K562 (cell line): ENCODE data around the gene DNER. TPM values are rescaled to one million over a fixed set of nuclear protein-coding genes. Genes with fewer than 3 reads are reported as not detected.
"Not testable (repeated sequence)": the region's sequence is repeated elsewhere in the genome, so short reads cannot be mapped to it uniquely, and the experiment has no call there.

ENCODE experiments used
- ATAC-seq: fragments of 200-7000 bp; cut with Tn5 transposase; 3 replicates; pipeline ENCODE4 v1.9.1; 2020; ENCODE audit warnings: moderate library complexity
- BruUV-seq: library from RNA; stranded (reverse); fragments of 400-500 nt; replicated peaks from 2 replicates; lab custom pipeline; 2021; lab: Mats Ljungman, UMichigan
- CTCF ChIA-PET: fragments of 300-600 bp; formaldehyde crosslinking; extraction: SDS; loops from one replicate; lab custom pipeline; 2021; ENCODE audit warnings: low intra/inter-chr PET ratio; lab: Yijun Ruan, JAX
- POLR2A ChIA-PET: fragments of 300-600, 350-650 bp; sonication (Branson Sonifier 250); formaldehyde crosslinking; extraction: SDS; loops from one replicate; lab custom pipeline; 2021; ENCODE audit warnings: antibody characterized with exemption, inconsistent platforms; lab: Yijun Ruan, JAX
- DNase-seq, 4 experiments: peaks; one replicate each; pipeline versions ENCODE4 v3.0.0 to v3.0.0-alpha.2; 2011 to 2018; ENCODE audit warnings: low spot score in 3 of 4, mixed read lengths in 3 of 4; ENCODE audit errors: extremely low read depth in 1 of 4
- FAIRE-seq: peaks from 2 replicates; lab custom pipeline; 2011; peaks lifted over from hg19 to GRCh38; lab: Jason Lieb, UNC
- H2AFZ ChIP-seq: 2 replicates; pipeline ENCODE4 v1.6.0; 2011; ENCODE audit warnings: low read depth, low read length, control low read depth, inconsistent platforms
- H3K27ac ChIP-seq: fragments of 200-600 bp; 3 replicates; pipeline ENCODE4 v1.8.0; 2011; ENCODE audit warnings: low read depth, mild to moderate bottlenecking, control low read depth, inconsistent platforms, low read length, moderate library complexity, mixed read lengths; ENCODE audit errors: extremely low read depth
- H3K27me3 ChIP-seq, 2 experiments: fragments of 300-600 bp in 1 of 2; 2 replicates in 1 of 2; 3 replicates in 1 of 2; pipeline versions ENCODE4 v1.6.0 to v1.8.0; 2011; ENCODE audit warnings: inconsistent platforms in 2 of 2, low read length in 2 of 2, mild to moderate bottlenecking in 1 of 2, mixed read lengths in 1 of 2, moderate library complexity in 1 of 2; ENCODE audit not compliant: control insufficient read depth in 2 of 2, insufficient read depth in 2 of 2
- H3K36me3 ChIP-seq: fragments of 300-600 bp; 3 replicates; pipeline ENCODE4 v1.8.0; 2011; ENCODE audit warnings: mild to moderate bottlenecking, low read length, inconsistent platforms; ENCODE audit not compliant: control insufficient read depth, insufficient read depth
- H3K4me1 ChIP-seq, 2 experiments: fragments of 200-600 bp in 1 of 2; replicated peaks in 1 of 2; 2 replicates in 1 of 2; 3 replicates in 1 of 2; pipeline versions ENCODE4 v1.5.1 to v1.8.0; 2011; ENCODE audit warnings: inconsistent platforms in 2 of 2, low read length in 2 of 2, mild to moderate bottlenecking in 1 of 2, mixed read lengths in 1 of 2, moderate library complexity in 1 of 2; ENCODE audit not compliant: control insufficient read depth in 2 of 2, insufficient read depth in 2 of 2
- H3K4me2 ChIP-seq: 2 replicates; pipeline ENCODE4 v1.6.1; 2011; ENCODE audit warnings: low read length, control low read depth, inconsistent platforms, mixed read lengths; ENCODE audit not compliant: insufficient read depth
- H3K4me3 ChIP-seq: fragments of 200-600 bp; sonication (generic), shearing (Covaris generic); 2 replicates; pipeline ENCODE4 v1.5.1; 2016; ENCODE audit warnings: control low read depth, inconsistent platforms
- H3K79me2 ChIP-seq: fragments of 200-600 bp; 3 replicates; pipeline ENCODE4 v1.8.0; 2011; ENCODE audit warnings: low read length, inconsistent platforms; ENCODE audit not compliant: control insufficient read depth, insufficient read depth
- H3K9ac ChIP-seq, 2 experiments: 2 replicates each; pipeline versions ENCODE4 v1.6.0 to v1.6.1; 2011; ENCODE audit warnings: low read depth in 2 of 2, low read length in 2 of 2, control low read depth in 1 of 2, inconsistent platforms in 1 of 2, mild to moderate bottlenecking in 1 of 2, mixed read lengths in 1 of 2; ENCODE audit not compliant: insufficient read depth in 1 of 2
- H3K9me1 ChIP-seq: one replicate; pipeline ENCODE4 v1.6.0; 2011; ENCODE audit warnings: inconsistent platforms, mild to moderate bottlenecking, low read length, moderate library complexity; ENCODE audit not compliant: control insufficient read depth, insufficient read depth
- H3K9me3 ChIP-seq: replicated peaks from 2 replicates; pipeline ENCODE4 v1.5.1; 2011; ENCODE audit warnings: low read depth, low read length, inconsistent platforms; ENCODE audit not compliant: control insufficient read depth, insufficient read depth
- H4K20me1 ChIP-seq: replicated peaks from 2 replicates; pipeline ENCODE4 v1.6.1; 2011; ENCODE audit warnings: low read length, inconsistent platforms, mixed read lengths; ENCODE audit not compliant: control insufficient read depth, insufficient read depth
- PATZ1 ChIP-seq: fragments of 250-450 bp; sonication (Bioruptor Pico); IDR thresholded peaks from 2 replicates; pipeline ENCODE4 v1.5.0; 2020; ENCODE audit warnings: mild to moderate bottlenecking, borderline replicate concordance
- RBM17 ChIP-seq: fragments of 200-400 bp; formaldehyde crosslinking; IDR thresholded peaks from 2 replicates; pipeline ENCODE4 v1.6.1; 2017; ENCODE audit warnings: low read depth, mild to moderate bottlenecking, low read length, borderline replicate concordance
- SRSF1 ChIP-seq: fragments of 200-400 bp; formaldehyde crosslinking; IDR thresholded peaks from 2 replicates; pipeline ENCODE4 v1.6.1; 2017; ENCODE audit warnings: mild to moderate bottlenecking, low read depth, low read length, moderate library complexity
- ZFPM2 ChIP-seq: fragments of 250-450 bp; sonication (Bioruptor Pico); IDR thresholded peaks from 2 replicates; pipeline ENCODE4 v1.5.1; 2022; ENCODE audit warnings: mild to moderate bottlenecking
- ZNF174 ChIP-seq: fragments of 250-450 bp; sonication (Bioruptor Pico); IDR thresholded peaks from 2 replicates; pipeline ENCODE4 v1.4.0; 2020; ENCODE audit warnings: mild to moderate bottlenecking
- WGBS: fragments of 100-300 bp; shearing (Covaris generic); methylation state at CpG from one replicate; pipeline ENCODE4 v1.1.6; 2016; ENCODE audit warnings: low coverage, mixed read lengths; ENCODE audit not compliant: insufficient coverage; ENCODE audit errors: missing lambda C conversion rate; 5-methylcytosine and 5-hydroxymethylcytosine counted together
- in situ Hi-C: fragments of 300-500 bp; cut with MboI; formaldehyde crosslinking; loops from 4 replicates; pipeline ENCODE4 v1.15.0; 2018; ENCODE audit warnings: inconsistent platforms, mixed read lengths
- intact Hi-C: fragments of 100-400 bp; cut with micrococcal nuclease; formaldehyde crosslinking; loops from 2 replicates; pipeline ENCODE4 v1.14.2; 2022
- polyA plus RNA-seq, 8 experiments: library from polyadenylated mRNA; depleted of rRNA in 4 of 8; stranded (reverse) in 5 of 8; unstranded in 3 of 8; fragments of >200 nt; fragmentation: Nextera tagmentation in 2 of 8; fragmentation: Illumina TruSeq in 1 of 8; extraction: Ambion mirVana in 2 of 8; extraction: Trizol in 1 of 8; gene quantifications; 2 replicates each; pipeline versions ENCODE4 v1.2.1 to v1.2.3, GENCODE V29; 2011 to 2014; ENCODE audit warnings: inconsistent platforms in 1 of 8, missing spikeins in 1 of 8
- total RNA-seq, 7 experiments: library from RNA; depleted of rRNA in 6 of 7; stranded (reverse); fragments of >200 nt in 6 of 7; fragmentation: Illumina TruSeq in 2 of 7; extraction: Trizol in 2 of 7; gene quantifications; 2 replicates each; pipeline versions ENCODE4 v1.2.1 to v1.2.3, GENCODE V29; 2011 to 2021; ENCODE audit warnings: low replicate concordance in 1 of 7

Gene DNER
- total and polyA plus RNA-seq, 9 of the 15 experiments (the other 6 are each of a cell fraction or from before 2014, with no cell fraction given) = not detected

- no peak for TF ChIP-seq PATZ1 (CRISPR knock-in tag)
- TF ChIP-seq ZFPM2 (CRISPR knock-in tag) = no peak
- no peak for TF ChIP-seq ZNF174 (CRISPR knock-in tag)
- no peak for TF ChIP-seq SRSF1
Observed at GRCh38 chr2:229749779-229750178, 35.4 kb upstream of the DNER start (continued).

GRCh38 chr2:229748950-229749349 lies 34.6 kb upstream of the DNER start:
- intact Hi-C loops = no loop called here
- no peak for FAIRE-seq

GRCh38 chr2:229742691-229743090 lies 28.3 kb upstream of the DNER start:
- H3K27me3 ChIP-seq, H3K27ac ChIP-seq, H3K9me1 ChIP-seq, H3K9me3 ChIP-seq, H3K4me3 ChIP-seq, BruUV-seq, H4K20me1 ChIP-seq, FAIRE-seq, DNase-seq, H2AFZ ChIP-seq, H3K79me2 ChIP-seq, H3K36me3 ChIP-seq, H3K4me1 ChIP-seq, intact Hi-C loops, in situ Hi-C loops, H3K4me2 ChIP-seq, H3K9ac ChIP-seq, POLR2A ChIA-PET, ATAC-seq, CTCF ChIA-PET: not testable (repeated sequence)
- WGBS = no CpG with 5 or more reads among the region's 35 CpGs

More at GRCh38 chr2:229748950-229749349, 34.6 kb upstream of the DNER start:
- in situ Hi-C loops = no loop called here
- Histone ChIP-seq H3K9me3 (no peaks in the 10 kb centered on the region), H3K36me3 (no peaks in the 10 kb centered on the region), H3K27me3 (no peaks in the 10 kb centered on the region), H3K4me1 (no peaks in the 10 kb centered on the region; a peak in 2 of 5 replicates), H2AFZ (no peak overlapping the region), H3K9ac (no peak overlapping the region), H3K9me1 (no peaks in the 10 kb centered on the region), H3K4me3 (no peak overlapping the region), H3K27ac (no peak overlapping the region), H4K20me1 (no peaks in the 10 kb centered on the region), H3K79me2 (no peaks in the 10 kb centered on the region)
- ChIA-PET POLR2A (no interaction called here), CTCF (no interaction called here)
- no TSS peak for BruUV-seq
- DNase-seq = no peak
- ATAC-seq = peak; percentile 64
- TF ChIP-seq RBM17 = no peak
- TF ChIP-seq, all 486 proteins: peak for 0
- H3K4me2 ChIP-seq = no peak overlapping the region
- WGBS = 18% methylated on average over 3 of the region's 3 CpGs
